DND-41 (cell line): Measurements from ENCODE around the gene TAS2R60.

Experiments
- ATAC-seq: fragments of 200-7000 bp; cut with Tn5 transposase; 3 replicates; pipeline ENCODE4 v1.9.1; 2021; ENCODE audit warnings: low read depth; ENCODE audit not compliant: insufficient read depth
- DNase-seq: peaks from one replicate; pipeline ENCODE4 v3.0.0-alpha.2; 2020
- H2AFZ ChIP-seq: 2 replicates; pipeline ENCODE4 v1.6.0; 2012; ENCODE audit warnings: low read depth, low read length
- H3K27ac ChIP-seq: 2 replicates; pipeline ENCODE4 v1.5.1; 2012; ENCODE audit warnings: low read length, inconsistent platforms
- H3K27me3 ChIP-seq: fragments of 200-600 bp; sonication (generic); 2 replicates; pipeline ENCODE4 v1.6.0; 2012; ENCODE audit warnings: low read length, mild to moderate bottlenecking, inconsistent platforms; ENCODE audit not compliant: insufficient read depth, poor library complexity
- H3K36me3 ChIP-seq: 2 replicates; pipeline ENCODE4 v1.5.1; 2012; ENCODE audit warnings: low read length, inconsistent platforms; ENCODE audit not compliant: insufficient read depth
- H3K4me1 ChIP-seq: 2 replicates; pipeline ENCODE4 v1.5.1; 2012; ENCODE audit warnings: mild to moderate bottlenecking, low read length; ENCODE audit not compliant: insufficient read depth
- H3K4me2 ChIP-seq: 2 replicates; pipeline ENCODE4 v1.6.0; 2012; ENCODE audit warnings: mild to moderate bottlenecking, moderate library complexity, low read length, inconsistent platforms; ENCODE audit not compliant: insufficient read depth
- H3K4me3 ChIP-seq, 2 experiments: fragments of 200-600 bp in 1 of 2; shearing (Covaris generic) in 1 of 2; 2 replicates each; pipeline ENCODE4 v1.5.1; 2012 to 2016; ENCODE audit warnings: inconsistent platforms in 2 of 2, low read length in 2 of 2, mild to moderate bottlenecking in 2 of 2, low read depth in 1 of 2, moderate library complexity in 1 of 2
- H3K79me2 ChIP-seq: 2 replicates; pipeline ENCODE4 v1.6.0; 2012; ENCODE audit warnings: low read length, inconsistent platforms; ENCODE audit not compliant: insufficient read depth
- H3K9ac ChIP-seq: 2 replicates; pipeline ENCODE4 v1.6.0; 2012; ENCODE audit warnings: low read depth, mild to moderate bottlenecking, inconsistent platforms, low read length, moderate library complexity
- H3K9me3 ChIP-seq: 2 replicates; pipeline ENCODE4 v1.5.1; 2012; ENCODE audit warnings: low read length, moderate library complexity, mild to moderate bottlenecking, inconsistent platforms; ENCODE audit not compliant: insufficient read depth, severe bottlenecking
- H4K20me1 ChIP-seq: 2 replicates; pipeline ENCODE4 v1.6.0; 2012; ENCODE audit warnings: low read length; ENCODE audit not compliant: insufficient read depth
- EZH2 ChIP-seq: IDR thresholded peaks from 3 replicates; pipeline ENCODE4 v1.6.1; 2012; ENCODE audit warnings: borderline replicate concordance, low read depth, mild to moderate bottlenecking, moderate library complexity, low read length, inconsistent platforms; ENCODE audit not compliant: severe bottlenecking
- TF ChIP-seq, protein P1 (sequence below): IDR thresholded peaks from 2 replicates; pipeline ENCODE4 v1.5.1; 2012; ENCODE audit warnings: borderline replicate concordance, low read length, moderate library complexity, mild to moderate bottlenecking; ENCODE audit not compliant: poor library complexity, severe bottlenecking; ENCODE audit errors: extremely low read depth

The TAS2R60 gene, protein sequence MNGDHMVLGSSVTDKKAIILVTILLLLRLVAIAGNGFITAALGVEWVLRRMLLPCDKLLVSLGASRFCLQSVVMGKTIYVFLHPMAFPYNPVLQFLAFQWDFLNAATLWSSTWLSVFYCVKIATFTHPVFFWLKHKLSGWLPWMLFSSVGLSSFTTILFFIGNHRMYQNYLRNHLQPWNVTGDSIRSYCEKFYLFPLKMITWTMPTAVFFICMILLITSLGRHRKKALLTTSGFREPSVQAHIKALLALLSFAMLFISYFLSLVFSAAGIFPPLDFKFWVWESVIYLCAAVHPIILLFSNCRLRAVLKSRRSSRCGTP

DNA sequence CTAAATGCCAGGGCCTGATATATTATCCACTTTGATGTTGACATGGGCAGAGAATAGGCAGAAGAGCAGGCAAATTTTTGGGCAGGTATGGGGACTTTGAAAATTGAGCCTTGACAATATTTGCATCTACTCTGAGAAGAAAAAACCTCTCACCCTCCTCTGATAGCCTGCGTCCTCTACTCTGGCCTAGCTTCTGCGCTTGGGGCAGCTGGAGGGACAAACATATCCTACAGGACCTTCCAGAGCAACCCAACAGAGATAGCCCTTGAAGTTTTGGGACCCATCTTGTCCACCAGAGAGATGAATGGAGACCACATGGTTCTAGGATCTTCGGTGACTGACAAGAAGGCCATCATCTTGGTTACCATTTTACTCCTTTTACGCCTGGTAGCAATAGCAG is at the start of gene TAS2R60:
Gene TAS2R60 (plus strand): TSS at position 301 of the 400 bp plus-strand sequence. CDS start 0 bp downstream, at position 301.
- no peaks in the 10 kb centered on the region for H4K20me1 ChIP-seq
- no peaks in the 10 kb centered on the region for H3K79me2 ChIP-seq
- TF ChIP-seq EZH2, result no peak
- TF ChIP-seq, protein P1, sequence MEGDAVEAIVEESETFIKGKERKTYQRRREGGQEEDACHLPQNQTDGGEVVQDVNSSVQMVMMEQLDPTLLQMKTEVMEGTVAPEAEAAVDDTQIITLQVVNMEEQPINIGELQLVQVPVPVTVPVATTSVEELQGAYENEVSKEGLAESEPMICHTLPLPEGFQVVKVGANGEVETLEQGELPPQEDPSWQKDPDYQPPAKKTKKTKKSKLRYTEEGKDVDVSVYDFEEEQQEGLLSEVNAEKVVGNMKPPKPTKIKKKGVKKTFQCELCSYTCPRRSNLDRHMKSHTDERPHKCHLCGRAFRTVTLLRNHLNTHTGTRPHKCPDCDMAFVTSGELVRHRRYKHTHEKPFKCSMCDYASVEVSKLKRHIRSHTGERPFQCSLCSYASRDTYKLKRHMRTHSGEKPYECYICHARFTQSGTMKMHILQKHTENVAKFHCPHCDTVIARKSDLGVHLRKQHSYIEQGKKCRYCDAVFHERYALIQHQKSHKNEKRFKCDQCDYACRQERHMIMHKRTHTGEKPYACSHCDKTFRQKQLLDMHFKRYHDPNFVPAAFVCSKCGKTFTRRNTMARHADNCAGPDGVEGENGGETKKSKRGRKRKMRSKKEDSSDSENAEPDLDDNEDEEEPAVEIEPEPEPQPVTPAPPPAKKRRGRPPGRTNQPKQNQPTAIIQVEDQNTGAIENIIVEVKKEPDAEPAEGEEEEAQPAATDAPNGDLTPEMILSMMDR, result no peak
- H3K27me3 ChIP-seq, result peaks cover 7% of the 10 kb centered on the region
- H3K4me1 ChIP-seq, result no peaks in the 10 kb centered on the region
- no peak within 1 kb of the TSS for H3K4me2 ChIP-seq
- no peaks in the 10 kb centered on the region for H3K9me3 ChIP-seq
- H3K27ac ChIP-seq, result no peak within 1 kb of the TSS
- H3K4me3 ChIP-seq, result no peak within 1 kb of the TSS
- no peak for ATAC-seq
- no peaks in the 10 kb centered on the region for H3K36me3 ChIP-seq
- H2AFZ ChIP-seq, result no peak within 1 kb of the TSS
- no peak within 1 kb of the TSS for H3K9ac ChIP-seq
- no peak for DNase-seq

DNA sequence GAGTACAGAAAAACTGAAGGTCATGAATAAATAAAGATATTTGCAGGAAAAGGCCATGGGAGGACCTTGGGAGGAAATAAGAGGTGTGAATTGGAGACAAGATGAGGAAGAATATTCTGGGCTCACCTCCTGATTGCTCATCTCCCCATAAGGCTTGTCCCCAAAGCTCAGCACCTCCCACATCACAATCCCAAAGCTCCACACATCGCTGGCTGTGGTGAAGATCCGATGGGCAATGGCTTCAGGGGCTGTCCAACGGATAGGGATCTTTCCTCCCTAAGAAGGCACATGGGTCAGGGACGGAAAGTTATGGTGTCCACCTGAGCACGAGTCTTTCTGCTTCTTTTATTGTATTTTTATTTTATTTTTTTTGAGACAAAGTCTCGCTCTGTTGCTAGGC is 49.2 kb upstream of the TAS2R60 start:
- Histone ChIP-seq H2AFZ (no peak overlapping the region), H3K4me1 (no peaks in the 10 kb centered on the region), H4K20me1 (no peaks in the 10 kb centered on the region), H3K27me3 (no peaks in the 10 kb centered on the region), H3K4me2 (no peak overlapping the region), H3K4me3 (no peak overlapping the region), H3K79me2 (no peaks in the 10 kb centered on the region), H3K36me3 (no peaks in the 10 kb centered on the region), H3K9me3 (no peaks in the 10 kb centered on the region), H3K9ac (no peak overlapping the region), H3K27ac (no peak overlapping the region)
- TF ChIP-seq EZH2, result no peak
- TF ChIP-seq, protein P1, result no peak
- no peak for DNase-seq
- no peak for ATAC-seq

DNA sequence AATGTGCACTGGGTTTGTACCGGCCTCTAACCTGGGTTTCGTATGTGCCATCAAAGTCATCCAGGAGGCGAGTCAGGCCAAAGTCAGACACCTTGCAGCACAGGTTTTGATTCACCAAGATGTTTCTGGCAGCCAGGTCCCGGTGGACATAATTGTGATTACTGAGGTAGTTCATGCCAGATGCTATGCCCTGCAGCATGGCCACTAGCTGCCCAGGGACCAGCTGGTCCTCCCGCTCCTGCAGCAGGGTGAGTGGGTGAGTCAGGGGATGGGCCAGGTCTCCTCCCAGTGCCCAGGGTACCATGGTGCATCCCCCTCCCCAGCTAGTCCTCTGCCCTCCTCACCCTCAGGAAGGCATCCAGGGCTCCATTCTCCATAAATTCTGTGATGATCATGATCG is 48.5 kb upstream of the TAS2R60 start:
- TF ChIP-seq EZH2, result no peak
- TF ChIP-seq, protein P1, result no peak
- no peak overlapping the region for H3K9ac ChIP-seq
- ATAC-seq, result no peak
- H3K4me2 ChIP-seq, result no peak overlapping the region
- no peaks in the 10 kb centered on the region for H3K9me3 ChIP-seq
- no peaks in the 10 kb centered on the region for H3K79me2 ChIP-seq
- H3K27me3 ChIP-seq, result no peaks in the 10 kb centered on the region
- DNase-seq, result no peak
- no peaks in the 10 kb centered on the region for H4K20me1 ChIP-seq
- no peak overlapping the region for H3K27ac ChIP-seq
- no peak overlapping the region for H2AFZ ChIP-seq
- H3K4me1 ChIP-seq, result no peaks in the 10 kb centered on the region
- no peaks in the 10 kb centered on the region for H3K36me3 ChIP-seq
- no peak overlapping the region for H3K4me3 ChIP-seq
